ENCODE measurements around the gene CCDC172. TPM values are rescaled to one million over a fixed set of nuclear protein-coding genes. Genes with fewer than 3 reads are reported as not detected.

The CCDC172 gene
- total and polyA plus RNA-seq, 2 of the 8 experiments (the other 6 are each of a cell fraction or from before 2014, with no cell fraction given), result 1.1 to 3.6 TPM

DNA sequence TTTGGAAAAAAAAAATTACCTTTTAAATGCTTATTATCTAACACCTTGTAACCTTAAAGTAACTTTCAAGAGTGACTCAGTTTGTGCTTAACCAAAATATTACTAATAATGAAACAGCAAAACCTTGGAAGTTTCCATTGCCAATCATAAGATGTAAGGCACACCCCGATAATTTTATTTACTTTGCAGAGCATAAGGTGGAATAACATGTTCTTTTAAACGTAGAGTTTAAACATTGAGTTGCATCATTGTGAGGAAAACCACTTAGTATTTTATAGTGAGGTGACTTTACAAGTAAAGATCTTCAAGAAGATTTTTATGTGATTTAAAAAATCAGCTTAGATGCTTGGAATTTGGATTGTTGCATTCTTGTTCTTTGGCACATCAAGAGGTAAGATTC is 103.4 kb downstream of the CCDC172 start, which contains the start of gene PNLIPRP3:
PNLIPRP3 (plus strand) TSS at position 177 of the 400 bp plus-strand sequence; CDS start at position 343, 166 bp downstream.
- Histone ChIP-seq H2AK5ac (ENCODE audit: low read depth, low read length) (no peak within 1 kb of the TSS), H3K23ac (ENCODE audit: insufficient read length) (no peak within 1 kb of the TSS)

More for the DNA sequence above, 103.4 kb downstream of the CCDC172 start, which contains the start of gene PNLIPRP3:
- Histone ChIP-seq H2BK120ac (replicated peaks; ENCODE audit: low read depth, low read length) (no peak within 1 kb of the TSS), H3K9ac (replicated peaks in 1 of 4; ENCODE audit: extremely low read depth in 1 of 4, low read depth in 3 of 4, low read length in 3 of 4) (no peak within 1 kb of the TSS), H3K27me3 (replicated peaks in 1 of 4; ENCODE audit: control insufficient read depth in 3 of 4, extremely low read depth in 1 of 4, insufficient read depth in 3 of 4, low read length in 3 of 4) (no peaks in the 10 kb centered on the region), H3K27ac (ENCODE audit: low read depth, low read length) (no peak within 1 kb of the TSS), H4K20me1 (replicated peaks in 1 of 2; ENCODE audit: control insufficient read depth in 1 of 2, insufficient read depth in 2 of 2, low read length in 2 of 2) (no peaks in the 10 kb centered on the region), H2BK20ac (ENCODE audit: low read length) (no peak within 1 kb of the TSS), H3K4ac (replicated peaks; ENCODE audit: insufficient read length, low read depth, low read length) (no peak within 1 kb of the TSS), H3K4me1 (replicated peaks in 1 of 4; ENCODE audit: control insufficient read depth in 3 of 4, insufficient read depth in 4 of 4, low read length in 3 of 4) (no peaks in the 10 kb centered on the region), H2BK12ac (ENCODE audit: low read depth, low read length) (no peak within 1 kb of the TSS), H2BK15ac (ENCODE audit: low read length) (no peak within 1 kb of the TSS), H4K5ac (ENCODE audit: insufficient read length, low read depth, low read length) (no peak within 1 kb of the TSS), H3K14ac (ENCODE audit: insufficient read length) (no peak within 1 kb of the TSS), H3K18ac (ENCODE audit: extremely low read depth, low read length) (no peak within 1 kb of the TSS), H3K9me3 (ENCODE audit: insufficient read depth in 2 of 2, low read depth in 1 of 2, low read length in 1 of 2) (no peaks in the 10 kb centered on the region), H3K56ac (replicated peaks; ENCODE audit: insufficient read length, low read depth, low read length) (no peak within 1 kb of the TSS), H3K4me2 (ENCODE audit: insufficient read depth in 1 of 2, low read depth in 2 of 2, low read length in 2 of 2) (no peak within 1 kb of the TSS), H3K23me2 (ENCODE audit: low read depth, low read length) (no peaks in the 10 kb centered on the region), H3K79me2 (ENCODE audit: control insufficient read depth in 1 of 2, insufficient read depth in 2 of 2, low read length in 2 of 2) (no peaks in the 10 kb centered on the region), H3K36me3 (ENCODE audit: control insufficient read depth in 2 of 4, insufficient read depth in 4 of 4, low read length in 3 of 4) (no peaks in the 10 kb centered on the region), H4K91ac (replicated peaks; ENCODE audit: insufficient read length, low read length) (no peak within 1 kb of the TSS), H3K4me3 (ENCODE audit: extremely low read depth in 1 of 4, insufficient read depth in 2 of 4, low read depth in 3 of 4, low read length in 4 of 4) (no peak within 1 kb of the TSS), H2AFZ (ENCODE audit: low read length) (no peak within 1 kb of the TSS), H2BK5ac (ENCODE audit: low read depth, low read length) (no peak within 1 kb of the TSS), H4K8ac (ENCODE audit: extremely low read depth, insufficient read depth, low read length) (no peak within 1 kb of the TSS), H3K79me1 (ENCODE audit: low read depth, low read length) (no peaks in the 10 kb centered on the region)
- ChIA-PET POLR2A (ENCODE audit: partially characterized antibody) (no interaction called here), CTCF (ENCODE audit: partially characterized antibody) (no interaction called here)
- DNase-seq (ENCODE audit: low read depth in 1 of 2, low spot score in 2 of 2), result no peak
- FAIRE-seq, result no peak
- TF ChIP-seq GABPA (IDR thresholded peaks at IDR 0.05; ENCODE audit: borderline replicate concordance, insufficient read depth, low read length), result no peak
- TF ChIP-seq SP4 (IDR thresholded peaks at IDR 0.05; ENCODE audit: low read length), result no peak
- TF ChIP-seq FOSL1 (IDR thresholded peaks at IDR 0.05; ENCODE audit: insufficient read depth, low read depth, low read length), result no peak
- TF ChIP-seq MAX (IDR thresholded peaks at IDR 0.05), result no peak
- TF ChIP-seq ZNF274 (IDR thresholded peaks at IDR 0.05; ENCODE audit: borderline replicate concordance, extremely low read depth, low read length), result no peak
- TF ChIP-seq ASH2L (IDR thresholded peaks at IDR 0.05; ENCODE audit: low read length), result no peak
- TF ChIP-seq RBBP5 (IDR thresholded peaks at IDR 0.05; ENCODE audit: borderline replicate concordance, low read depth, low read length), result no peak
- no peak for TF ChIP-seq HDAC2 (IDR thresholded peaks at IDR 0.05; ENCODE audit: borderline replicate concordance in 1 of 2, low read depth in 2 of 2, low read length in 2 of 2)
- TF ChIP-seq POU5F1 (IDR thresholded peaks at IDR 0.05; ENCODE audit: low read depth, low read length), result no peak
- no peak for TF ChIP-seq SRF (IDR thresholded peaks at IDR 0.05; ENCODE audit: low read depth, low read length)
- no peak for TF ChIP-seq TCF12 (IDR thresholded peaks at IDR 0.05; ENCODE audit: low read depth, low read length)
- no peak for TF ChIP-seq SIRT6 (IDR thresholded peaks at IDR 0.05; ENCODE audit: low read length)
- TF ChIP-seq, protein P1, sequence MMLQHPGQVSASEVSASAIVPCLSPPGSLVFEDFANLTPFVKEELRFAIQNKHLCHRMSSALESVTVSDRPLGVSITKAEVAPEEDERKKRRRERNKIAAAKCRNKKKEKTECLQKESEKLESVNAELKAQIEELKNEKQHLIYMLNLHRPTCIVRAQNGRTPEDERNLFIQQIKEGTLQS (IDR thresholded peaks at IDR 0.05; ENCODE audit: insufficient read depth, low read depth, low read length), result no peak
- no peak for TF ChIP-seq EP300 (IDR thresholded peaks at IDR 0.05; ENCODE audit: borderline replicate concordance in 1 of 2, low read depth in 2 of 2, low read length in 2 of 2)
- 84% methylated on average over 2 of the region's 2 CpGs; no CpG with 5 or more reads in 1 of the 2 experiments for WGBS, 2 experiments (ENCODE audit: extremely low coverage in 1 of 2, insufficient coverage in 1 of 2, insufficient read length in 1 of 2, insufficient replicate concordance in 2 of 2, low coverage in 1 of 2, low lambda C conversion rate in 2 of 2, missing lambda C conversion rate in 1 of 2)
